Thymus (tissue), 14 donors: Measurements from ENCODE around the gene FMO5. TPM values are rescaled to one million over a fixed set of nuclear protein-coding genes. Genes with fewer than 3 reads are reported as not detected.

Source experiments
- DNase-seq, 9 donors: peaks; one replicate each; pipeline ENCODE4 v3.0.0-alpha.2; 2013; ENCODE audit warnings: low spot score in 9 of 9, low read depth in 6 of 9, missing footprints in 1 of 9
- H3K27ac ChIP-seq, 2 donors: one replicate each; pipeline ENCODE4 v1.5.1; 2013; ENCODE audit warnings: control low read depth in 1 of 2, low read depth in 1 of 2, low read length in 1 of 2, mild to moderate bottlenecking in 1 of 2, moderate library complexity in 1 of 2
- H3K27me3 ChIP-seq, 2 donors: one replicate each; pipeline ENCODE4 v1.5.1; 2013; ENCODE audit warnings: low read length in 1 of 2; ENCODE audit not compliant: control insufficient read depth in 2 of 2, insufficient read depth in 1 of 2
- H3K36me3 ChIP-seq, 2 donors: one replicate each; pipeline ENCODE4 v1.5.1; 2013; ENCODE audit warnings: low read length in 1 of 2, mild to moderate bottlenecking in 1 of 2, moderate library complexity in 1 of 2; ENCODE audit not compliant: control insufficient read depth in 2 of 2, insufficient read depth in 2 of 2
- H3K4me1 ChIP-seq, 2 donors: one replicate each; pipeline ENCODE4 v1.5.1; 2013; ENCODE audit warnings: low read length in 2 of 2; ENCODE audit not compliant: control insufficient read depth in 2 of 2, insufficient read depth in 2 of 2
- H3K4me3 ChIP-seq, 2 donors: one replicate each; pipeline ENCODE4 v1.5.1; 2013; ENCODE audit warnings: low read length in 2 of 2, control low read depth in 1 of 2, mild to moderate bottlenecking in 1 of 2
- H3K9me3 ChIP-seq, 2 donors: one replicate each; pipeline ENCODE4 v1.5.1; 2013; ENCODE audit warnings: low read length in 1 of 2, mild to moderate bottlenecking in 1 of 2; ENCODE audit not compliant: control insufficient read depth in 2 of 2, insufficient read depth in 1 of 2
- WGBS: extraction: QIAGEN DNeasy Blood & Tissue Kit; methylation state at CpG from one replicate; pipeline ENCODE4 v1.1.7; 2013; 5-methylcytosine and 5-hydroxymethylcytosine counted together
- long read RNA-seq, 10 donors: transcript quantifications; one replicate each; lab custom pipeline, GENCODE V29; 2026
- polyA plus RNA-seq: library from polyadenylated mRNA; stranded (reverse); fragments of 200-250 nt; gene quantifications from one replicate; pipeline ENCODE4 v1.2.3, GENCODE V29; 2013
- total RNA-seq: library from RNA; stranded (reverse); fragments of 120-200 nt; gene quantifications from one replicate; pipeline ENCODE4 v1.2.4, GENCODE V29; 2013
- donor health status: healthy.

Gene FMO5
- total RNA-seq (0.76 TPM), polyA plus RNA-seq (4.7 TPM)
- long read RNA-seq, donor 1, result 0 reads
- long read RNA-seq, donor 2, partial matches to known transcripts, result 122 of 129 reads
- long read RNA-seq, donor 2, other reads (novel, unspliced or antisense), result 6 of 129 reads
- long read RNA-seq, donor 3, result 0 reads
- long read RNA-seq, donor 4, partial matches to known transcripts, result 24 of 24 reads
- long read RNA-seq, donor 4, other reads (novel, unspliced or antisense), result 0 of 24 reads
- long read RNA-seq, donor 5, result 0 reads
- long read RNA-seq, donor 6, result 0 reads
- long read RNA-seq, donor 7, partial matches to known transcripts, result 26 of 31 reads
- long read RNA-seq, donor 7, other reads (novel, unspliced or antisense), result 5 of 31 reads
- long read RNA-seq, donor 8, result 0 reads
- long read RNA-seq, donor 9, result 0 reads
- long read RNA-seq, donor 10, result 0 reads

DNA sequence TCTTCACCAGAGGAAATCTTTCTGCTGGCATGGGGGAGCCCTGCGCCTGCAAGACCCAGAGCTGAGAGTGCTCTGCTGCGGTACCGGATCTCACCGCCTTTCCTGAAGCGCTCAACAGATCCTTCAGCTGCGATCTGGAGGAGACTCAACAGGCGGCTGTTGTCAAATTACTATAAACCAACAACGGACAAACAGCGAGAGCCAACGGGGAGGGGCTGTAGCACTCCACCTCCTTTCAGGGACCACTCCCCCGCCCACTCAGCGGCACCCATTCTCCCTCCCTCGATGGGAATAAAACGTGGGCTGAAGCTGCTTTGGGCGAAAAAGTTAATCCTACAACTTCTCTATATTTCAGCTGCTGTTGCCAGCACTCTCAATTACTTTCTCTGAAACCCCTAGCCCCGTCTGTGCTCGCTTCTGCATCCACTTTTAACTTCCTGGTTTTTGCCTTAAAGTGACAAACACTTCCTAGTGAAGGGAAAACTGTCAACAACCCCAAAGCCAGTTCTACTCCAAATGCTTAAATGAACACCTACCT is at the start of gene FMO5:
Gene FMO5 (minus strand): TSS at position 147 of the 538 bp plus-strand sequence. CDS start 310 bp downstream, outside the sequence.
- Histone ChIP-seq H3K4me3 (peak within 1 kb of the TSS; percentile 68 to 78), H3K36me3 (no peaks in the 10 kb centered on the region), H3K27me3 (no peaks in the 10 kb centered on the region), H3K4me1 (peaks cover 0 to 8% of the 10 kb centered on the region in 2 donors), H3K9me3 (no peaks in the 10 kb centered on the region), H3K27ac (peak within 1 kb of the TSS; percentile 51 to 84)
- peak in 7 of 9 donors; percentile 19 to 69 (median 40) for DNase-seq
- under 1% methylated on average over 17 of the region's 17 CpGs for WGBS

DNA sequence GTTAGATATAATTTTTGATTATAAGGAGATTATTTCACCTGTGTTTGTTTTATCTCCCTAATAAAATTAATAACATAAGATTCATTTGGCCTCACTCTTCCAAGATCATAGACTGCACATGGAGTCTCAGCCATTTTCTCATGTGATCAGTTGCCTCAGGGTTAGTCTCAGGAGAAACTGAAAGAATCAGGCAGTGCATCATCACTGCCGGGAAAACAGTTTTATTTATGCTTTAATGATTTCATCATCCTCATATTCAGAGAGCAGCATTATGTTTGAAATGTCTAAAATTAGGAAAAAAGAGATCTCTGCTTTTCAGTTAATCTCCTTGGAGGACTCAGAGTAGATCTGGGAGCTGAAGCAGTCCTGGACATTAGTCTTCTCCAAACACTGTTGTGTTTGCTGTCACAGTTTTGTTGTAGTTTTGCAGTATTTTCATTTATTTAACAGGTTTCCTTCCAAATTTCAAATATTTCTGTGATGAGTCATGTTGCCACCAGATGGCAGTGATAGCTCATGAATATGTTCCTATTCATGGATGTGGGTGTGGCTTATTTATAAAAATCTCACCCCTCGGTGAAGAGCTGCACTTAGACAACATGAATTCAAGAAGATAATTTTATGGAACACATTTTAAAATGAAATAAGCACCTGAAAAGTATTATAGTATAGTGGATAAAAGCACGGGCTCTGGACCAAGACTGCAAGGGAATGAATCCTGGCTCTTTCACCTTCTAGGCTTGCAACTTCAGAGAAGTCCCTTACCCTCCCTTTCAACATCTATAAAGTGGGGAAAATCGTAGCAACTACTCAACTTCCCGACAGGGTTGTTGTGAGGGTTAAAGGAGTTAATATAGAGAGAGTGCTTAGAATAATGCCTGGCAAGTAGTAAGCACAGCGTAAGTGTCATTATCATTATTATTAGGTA is 48.5 kb upstream of the FMO5 start:
- Histone ChIP-seq H3K9me3 (no peaks in the 10 kb centered on the region), H3K4me1 (no peaks in the 10 kb centered on the region), H3K27ac (no peak overlapping the region), H3K27me3 (no peaks in the 10 kb centered on the region), H3K4me3 (no peak overlapping the region), H3K36me3 (peaks cover 28 to 56% of the 10 kb centered on the region in 2 donors)
- DNase-seq, result peak; percentile 13 to 68 (median 33)
- 76% methylated on average over 6 of the region's 6 CpGs for WGBS

GRCh38 chr1:147272042-147272441 is 46.9 kb upstream of the FMO5 start:
- Histone ChIP-seq H3K27ac (no peak overlapping the region), H3K36me3 (peaks cover 27 to 59% of the 10 kb centered on the region in 2 donors), H3K4me1 (no peaks in the 10 kb centered on the region), H3K9me3 (no peaks in the 10 kb centered on the region), H3K27me3 (no peaks in the 10 kb centered on the region), H3K4me3 (no peak overlapping the region)
- 90% methylated on average over 3 of the region's 3 CpGs for WGBS
- no peak for DNase-seq

DNA sequence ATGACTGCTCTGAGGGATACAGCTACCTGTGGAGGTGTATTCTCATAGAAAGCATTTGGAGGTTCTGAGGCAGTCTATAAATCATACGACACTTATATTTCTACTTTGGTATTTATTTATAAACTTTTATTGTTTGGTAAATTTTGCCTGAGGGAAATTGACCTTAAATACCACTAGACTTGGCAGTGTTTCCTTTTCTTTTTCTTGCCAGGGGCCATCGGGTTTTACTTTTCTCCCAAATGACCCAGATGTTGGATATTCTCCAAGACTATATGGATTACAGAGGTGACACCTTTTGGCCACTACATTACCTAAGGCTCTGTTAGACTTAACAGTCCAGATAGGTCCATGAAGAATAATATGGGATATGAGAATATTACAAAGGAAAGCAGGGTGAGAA is 45.6 kb upstream of the FMO5 start:
- 93% methylated on average over 2 of the region's 2 CpGs for WGBS
- no peak for DNase-seq
- no peak overlapping the region for H3K4me3 ChIP-seq
- no peaks in the 10 kb centered on the region for H3K4me1 ChIP-seq
- no peaks in the 10 kb centered on the region for H3K27me3 ChIP-seq
- no peak overlapping the region for H3K27ac ChIP-seq
- H3K36me3 ChIP-seq, result peaks cover 26 to 54% of the 10 kb centered on the region in 2 donors
- H3K9me3 ChIP-seq, result no peaks in the 10 kb centered on the region

DNA sequence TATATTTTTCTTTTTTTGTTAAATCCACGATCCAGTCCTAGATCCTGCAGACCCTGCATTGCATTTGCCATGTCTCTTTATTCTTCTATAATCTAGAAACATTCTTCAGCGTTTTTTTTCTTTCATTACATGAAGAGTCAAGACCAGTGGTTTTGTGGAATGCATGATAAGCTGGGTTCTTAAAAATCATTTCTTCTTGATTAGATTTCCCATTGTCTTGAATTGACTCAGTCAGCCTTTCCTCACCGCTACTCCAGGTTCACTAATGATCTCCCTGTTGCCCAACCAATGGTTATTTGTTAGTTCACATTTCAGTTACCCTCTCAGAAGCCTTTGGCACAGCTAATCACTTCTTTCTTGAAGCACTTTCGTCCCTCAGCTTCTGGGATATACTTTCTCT is 42.6 kb upstream of the FMO5 start:
- no peaks in the 10 kb centered on the region for H3K9me3 ChIP-seq
- WGBS, result 99% methylated on average over 4 of the region's 4 CpGs
- H3K36me3 ChIP-seq, result peaks cover 19 to 44% of the 10 kb centered on the region in 2 donors
- no peak overlapping the region for H3K4me3 ChIP-seq
- no peak overlapping the region for H3K27ac ChIP-seq
- no peaks in the 10 kb centered on the region for H3K4me1 ChIP-seq
- H3K27me3 ChIP-seq, result no peaks in the 10 kb centered on the region
- no peak for DNase-seq

- no peak for DNase-seq
- no peaks in the 10 kb centered on the region for H3K27me3 ChIP-seq
- no peaks in the 10 kb centered on the region for H3K9me3 ChIP-seq
- WGBS, result 97% methylated on average over 5 of the region's 5 CpGs
- H3K36me3 ChIP-seq, result peaks cover 19 to 40% of the 10 kb centered on the region in 2 donors
- H3K4me1 ChIP-seq, result no peaks in the 10 kb centered on the region
- H3K4me3 ChIP-seq, result no peak overlapping the region
- H3K27ac ChIP-seq, result no peak overlapping the region
Observed at GRCh38 chr1:147266381-147266780, 41.2 kb upstream of the FMO5 start.

GRCh38 chr1:147264158-147264768 is 39.1 kb upstream of the FMO5 start:
- peaks cover 23 to 47% of the 10 kb centered on the region in 2 donors for H3K36me3 ChIP-seq
- H3K9me3 ChIP-seq, result no peaks in the 10 kb centered on the region
- H3K4me1 ChIP-seq, result no peaks in the 10 kb centered on the region
- no peak for DNase-seq
- no peak overlapping the region for H3K27ac ChIP-seq
- H3K27me3 ChIP-seq, result no peaks in the 10 kb centered on the region
- 97% methylated on average over 3 of the region's 3 CpGs for WGBS
- H3K4me3 ChIP-seq, result no peak overlapping the region

GRCh38 chr1:147260956-147261355 is 35.8 kb upstream of the FMO5 start:
- H3K27me3 ChIP-seq, result no peaks in the 10 kb centered on the region
- no peak for DNase-seq
- no peaks in the 10 kb centered on the region for H3K4me1 ChIP-seq
- 96% methylated on average over 4 of the region's 4 CpGs for WGBS
- H3K27ac ChIP-seq, result no peak overlapping the region
- H3K36me3 ChIP-seq, result peaks cover 9 to 31% of the 10 kb centered on the region in 2 donors
- H3K9me3 ChIP-seq, result no peaks in the 10 kb centered on the region
- H3K4me3 ChIP-seq, result no peak overlapping the region
